ENCODE measurements around the gene GRHPR.

- TF ChIP-seq SNAI2 (CRISPR knock-in tag; IDR thresholded peaks at IDR 0.05) (no peak), ISL1 (CRISPR knock-in tag; IDR thresholded peaks at IDR 0.05) (no peak), ESRRG (CRISPR knock-in tag; IDR thresholded peaks at IDR 0.05) (no peak), PATZ1 (CRISPR knock-in tag; IDR thresholded peaks at IDR 0.05; ENCODE audit: borderline replicate concordance) (no peak), POU6F1 (CRISPR knock-in tag; IDR thresholded peaks at IDR 0.05; ENCODE audit: borderline replicate concordance, low read depth) (no peak), ZNF70 (CRISPR knock-in tag; IDR thresholded peaks at IDR 0.05) (no peak), ZNF8 (CRISPR knock-in tag; IDR thresholded peaks at IDR 0.05) (no peak), ZFP30 (CRISPR knock-in tag; IDR thresholded peaks at IDR 0.05) (no peak), ARNTL (CRISPR knock-in tag; IDR thresholded peaks at IDR 0.05; ENCODE audit: borderline replicate concordance, low read depth) (no peak), ZC3H10 (CRISPR knock-in tag; IDR thresholded peaks at IDR 0.05) (no peak), RARB (CRISPR knock-in tag; IDR thresholded peaks at IDR 0.05) (no peak), CSDC2 (CRISPR knock-in tag; IDR thresholded peaks at IDR 0.05) (no peak), CREB5 (CRISPR knock-in tag; IDR thresholded peaks at IDR 0.05; ENCODE audit: low read depth) (no peak)
Measured at GRCh38 chr9:37395663-37396062, 26.8 kb upstream of the GRHPR start.
